Measurements from ENCODE around the gene SCNN1A. TPM values are rescaled to one million over a fixed set of nuclear protein-coding genes. Genes with fewer than 3 reads are reported as not detected.

SCNN1A gene
- total RNA-seq, 1 experiment from 2014 or later = 2.9 TPM

- H3F3A ChIP-seq (ENCODE audit: low read length, unreplicated experiment) = no peaks in the 10 kb centered on the region
- TF ChIP-seq EZH2phosphoT487 (IDR thresholded peaks at IDR 0.05; ENCODE audit: borderline replicate concordance, low read length) (no peak), CTCF (conservative IDR thresholded peaks at IDR 0.05; ENCODE audit: low read depth, low read length) (no peak)
- peaks cover 59% of the 10 kb centered on the region for H3K79me2 ChIP-seq (ENCODE audit: low read length)
- no peaks in the 10 kb centered on the region for H3K27me3 ChIP-seq (ENCODE audit: low read length)
- CTCF ChIA-PET = no interaction called here
- no peaks in the 10 kb centered on the region for H3K9me2 ChIP-seq (replicated peaks; ENCODE audit: low read length)
- intact Hi-C loops (cut with micrococcal nuclease) = loop anchor here (2.0 kb wide), 1 partner anchor 43 kb away; the partner anchor contains the start of gene LTBR
- DNase-seq (peak; percentile 61), ATAC-seq (peak; percentile 52)
- POLR2A ChIA-PET (ENCODE audit: unreplicated experiment) = interaction anchor here (0.6 kb wide), 1 partner anchor 62 kb away, joined by 5 read pairs; no protein-coding TSS in a partner anchor
- H3K4me2 ChIP-seq (ENCODE audit: low read length) = peak within 1 kb of the TSS; percentile 85
- BruUV-seq (replicated peaks) = TSS peak; percentile 77
- peak within 1 kb of the TSS; percentile 92 for H3K9ac ChIP-seq (ENCODE audit: low read length)
- H3K9me3 ChIP-seq (ENCODE audit: low read length) = no peaks in the 10 kb centered on the region
- 0 out of 2 replicates have a peak, but pooled peaks cover 9% of the 10 kb centered on the region for H4K20me1 ChIP-seq (ENCODE audit: low read length)
- H2AFZ ChIP-seq (ENCODE audit: low read length) = peak within 1 kb of the TSS; percentile 72
- no peaks in the 10 kb centered on the region for H3K36me3 ChIP-seq (ENCODE audit: low read depth, low read length)
- peak within 1 kb of the TSS; percentile 83 for H3K27ac ChIP-seq (ENCODE audit: low read length)
- peaks cover 61% of the 10 kb centered on the region for H3K4me1 ChIP-seq (ENCODE audit: insufficient read depth, low read length)
- peak within 1 kb of the TSS; percentile 90 for H3K4me3 ChIP-seq (ENCODE audit: low read length)
These were observed 33.8 kb downstream of the SCNN1A start, which contains the start of gene TNFRSF1A for GRCh38 chr12:6341417-6342139. Gene TNFRSF1A, minus strand, starts transcription at chr12:6342076. Its CDS starts 262 bp downstream, at chr12:6341814.

- H3K9me3 ChIP-seq (ENCODE audit: low read length) = no peaks in the 10 kb centered on the region
- H3K27ac ChIP-seq (ENCODE audit: low read length) = peak overlapping the region; percentile 83
- ATAC-seq (no peak), DNase-seq (no peak)
- H3F3A ChIP-seq (ENCODE audit: low read length, unreplicated experiment) = no peaks in the 10 kb centered on the region
- H3K27me3 ChIP-seq (ENCODE audit: low read length) = no peaks in the 10 kb centered on the region
- peaks cover 60% of the 10 kb centered on the region for H3K79me2 ChIP-seq (ENCODE audit: low read length)
- peak overlapping the region; percentile 92 for H3K9ac ChIP-seq (ENCODE audit: low read length)
- POLR2A ChIA-PET (ENCODE audit: unreplicated experiment) = no interaction called here
- peak overlapping the region; percentile 85 for H3K4me2 ChIP-seq (ENCODE audit: low read length)
- H3K4me1 ChIP-seq (ENCODE audit: insufficient read depth, low read length) = peaks cover 60% of the 10 kb centered on the region
- intact Hi-C loops (cut with micrococcal nuclease) = loop anchor here (2.0 kb wide), 1 partner anchor 44 kb away; the partner anchor contains the start of gene LTBR
- no peaks in the 10 kb centered on the region for H3K9me2 ChIP-seq (replicated peaks; ENCODE audit: low read length)
- no peaks in the 10 kb centered on the region for H3K36me3 ChIP-seq (ENCODE audit: low read depth, low read length)
- H2AFZ ChIP-seq (ENCODE audit: low read length) = no peak overlapping the region
- BruUV-seq (replicated peaks) = TSS peak; percentile 18
- H4K20me1 ChIP-seq (ENCODE audit: low read length) = 0 out of 2 replicates have a peak, but pooled peaks cover 9% of the 10 kb centered on the region
- no peak for TF ChIP-seq EZH2 (IDR thresholded peaks at IDR 0.05; ENCODE audit: low read length, unreplicated experiment)
- TF ChIP-seq CTCF (conservative IDR thresholded peaks at IDR 0.05; ENCODE audit: low read depth, low read length) = no peak
- no peak for TF ChIP-seq EZH2phosphoT487 (IDR thresholded peaks at IDR 0.05; ENCODE audit: borderline replicate concordance, low read length)
- CTCF ChIA-PET = no interaction called here
- H3K4me3 ChIP-seq (ENCODE audit: low read length) = peak overlapping the region; percentile 90
These were observed 34.5 kb downstream of the SCNN1A start for GRCh38 chr12:6340745-6341416.

Data from PC-3 (cell line).